Transverse colon (tissue), 3 donors: ENCODE measurements around the gene GPC5.

Source experiments
- CTCF ChIP-seq, 5 experiments: fragments of 200-600 bp in 3 of 5; fragments of 450-650 bp in 2 of 5; sonication (generic) in 3 of 5; IDR thresholded peaks; 1 replicate in 2 of 5; 2 replicates in 3 of 5; pipeline ENCODE4 v1.5.1; 2016 to 2017; ENCODE audit warnings: antibody characterized with exemption in 5 of 5, inconsistent platforms in 3 of 5, mild to moderate bottlenecking in 2 of 5, moderate library complexity in 1 of 5
- POLR2A ChIP-seq: fragments of 450-650 bp; IDR thresholded peaks from one replicate; pipeline ENCODE4 v1.6.1; 2016; ENCODE audit warnings: antibody characterized with exemption, mild to moderate bottlenecking, moderate library complexity

DNA sequence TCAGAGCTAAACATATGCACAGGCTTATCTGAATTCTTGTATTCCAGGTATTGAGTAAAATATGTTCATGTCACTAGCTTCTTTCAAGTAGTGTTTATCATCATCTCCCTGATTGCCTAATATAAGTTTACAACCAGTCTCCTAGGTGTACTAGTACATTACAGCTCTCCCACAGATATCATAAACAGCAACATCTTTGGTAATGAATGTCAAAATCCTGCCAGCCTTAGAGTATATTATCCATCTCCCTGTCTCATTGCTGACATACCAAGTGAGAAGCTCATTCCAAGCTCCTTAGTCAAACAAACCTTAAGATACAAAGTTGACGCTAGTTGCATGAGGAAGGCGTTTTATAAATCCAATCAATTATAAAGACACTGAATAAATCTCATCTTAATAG, 1139.0 kb downstream of the GPC5 start:
- no peak for TF ChIP-seq CTCF (IDR thresholded peaks at IDR 0.05)
- no peak for TF ChIP-seq POLR2A
